ENCODE data around the gene TSPAN33.

The TSPAN33 gene

DNA sequence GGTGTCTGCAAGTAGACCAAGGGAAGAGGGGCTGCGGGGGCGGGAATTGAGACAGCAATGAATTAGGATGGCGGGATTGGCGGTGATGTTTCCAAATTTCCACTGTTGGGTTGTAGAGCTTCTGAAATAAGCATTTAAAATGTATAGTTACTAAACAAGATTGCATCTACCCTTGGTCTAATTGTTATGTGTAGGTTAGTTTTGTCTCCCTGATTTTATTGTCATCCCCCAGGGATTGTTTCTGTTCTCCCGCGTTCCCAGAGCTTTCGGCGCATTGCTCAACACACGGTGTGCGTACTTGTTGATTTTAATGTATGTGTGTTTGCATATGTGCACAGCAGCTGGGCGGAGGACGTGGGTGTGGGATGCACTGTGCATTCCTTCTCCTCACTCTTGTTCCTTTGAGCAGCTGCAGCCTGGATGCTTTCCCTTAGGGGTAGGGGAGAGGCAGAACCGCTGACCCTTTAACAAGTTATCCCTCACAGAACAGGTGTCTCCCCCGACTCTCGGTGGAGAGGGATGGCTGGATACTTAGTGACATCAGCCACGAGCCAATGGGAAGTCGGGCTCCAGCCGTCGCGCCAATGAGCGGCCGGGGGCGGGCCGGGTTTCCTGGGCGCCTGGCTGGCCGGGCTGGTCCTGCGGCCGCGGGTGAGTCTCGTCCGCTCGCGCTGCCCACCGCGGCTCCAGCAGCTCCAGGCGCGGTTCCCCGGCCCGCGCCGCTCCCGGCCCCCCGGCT lies at the start of gene TSPAN33:
TSPAN33 (plus strand) TSS at position 613 of the 739 bp plus-strand sequence. CDS start 274 bp downstream, outside the sequence.
- peak; percentile 88 for DNase-seq

- no peak for DNase-seq
These were observed 49.2 kb upstream of the TSPAN33 start for GRCh38 chr7:129095258-129095657.

- DNase-seq: no peak
These were observed 46.0 kb upstream of the TSPAN33 start for GRCh38 chr7:129098409-129099084.

- no peak for DNase-seq
These were observed 43.7 kb upstream of the TSPAN33 start for GRCh38 chr7:129100827-129101166.

DNA sequence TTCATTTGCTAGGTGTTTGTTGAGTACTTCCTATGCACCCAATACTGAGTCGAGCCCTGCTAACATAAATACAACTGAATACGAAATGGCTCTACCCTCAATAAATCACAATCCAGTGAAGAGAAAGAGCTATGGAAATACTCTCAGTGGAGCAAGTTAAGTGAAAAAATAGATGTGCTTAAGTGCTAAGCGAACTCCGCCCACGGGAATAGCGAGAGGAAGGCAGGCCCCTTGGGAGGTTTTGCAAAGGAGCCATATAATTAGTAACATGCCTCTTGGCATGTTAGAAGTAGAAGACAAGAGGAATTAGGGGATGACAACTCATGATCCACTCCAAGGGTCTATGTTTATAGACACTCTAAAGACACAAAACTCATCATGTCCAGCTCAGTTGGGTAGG lies 42.8 kb upstream of the TSPAN33 start:
- no peak for DNase-seq

- no peak for DNase-seq
These were observed 40.8 kb upstream of the TSPAN33 start for GRCh38 chr7:129103561-129104324.

DNA sequence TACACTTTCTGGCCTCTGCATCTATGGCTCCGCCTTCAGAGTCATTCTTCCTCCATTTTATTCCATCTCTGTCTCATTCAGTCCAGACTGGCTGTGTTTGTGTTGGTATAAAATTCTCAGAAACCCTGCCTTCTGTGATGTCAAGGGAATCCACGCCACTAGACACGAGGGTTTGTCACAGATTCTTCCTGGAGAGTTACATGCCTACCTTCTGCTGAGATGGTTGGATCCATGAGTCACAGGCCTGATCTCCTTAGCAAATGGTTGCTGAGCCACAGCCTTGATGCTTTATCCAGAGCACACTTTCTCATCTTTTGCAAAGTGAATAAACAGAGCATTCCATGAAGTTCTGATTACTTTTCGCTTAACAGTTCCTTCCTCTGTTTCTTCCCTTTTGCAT lies 35.9 kb upstream of the TSPAN33 start:
- DNase-seq: no peak

- DNase-seq: no peak
These were observed 34.1 kb upstream of the TSPAN33 start for GRCh38 chr7:129110258-129110981.

GRCh38 chr7:129110982-129111376 lies 33.5 kb upstream of the TSPAN33 start:
- DNase-seq: no peak

- DNase-seq: no peak
These were observed 28.8 kb upstream of the TSPAN33 start for GRCh38 chr7:129115676-129116075.

DNA sequence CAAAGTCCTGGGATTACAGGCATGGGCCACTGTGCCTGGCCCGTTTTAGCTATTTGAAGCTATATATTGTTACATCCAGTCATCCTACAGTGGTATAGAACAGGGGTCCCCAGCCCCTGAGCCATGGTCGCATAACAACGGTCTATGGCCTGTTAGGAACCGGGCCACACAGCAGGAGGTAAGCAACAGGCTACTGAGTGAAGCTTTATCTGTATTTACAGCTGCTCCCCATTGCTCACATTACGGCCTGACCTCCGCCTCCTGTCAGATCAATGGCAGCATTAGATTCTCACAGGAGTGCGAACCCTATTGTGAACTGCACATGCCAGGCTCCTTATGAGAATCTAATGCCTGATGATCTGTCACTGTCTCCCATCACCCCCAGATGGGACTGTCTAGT lies 26.3 kb upstream of the TSPAN33 start:
- DNase-seq: no peak

GRCh38 chr7:129118976-129119375 lies 25.5 kb upstream of the TSPAN33 start:
- no peak for DNase-seq

DNA sequence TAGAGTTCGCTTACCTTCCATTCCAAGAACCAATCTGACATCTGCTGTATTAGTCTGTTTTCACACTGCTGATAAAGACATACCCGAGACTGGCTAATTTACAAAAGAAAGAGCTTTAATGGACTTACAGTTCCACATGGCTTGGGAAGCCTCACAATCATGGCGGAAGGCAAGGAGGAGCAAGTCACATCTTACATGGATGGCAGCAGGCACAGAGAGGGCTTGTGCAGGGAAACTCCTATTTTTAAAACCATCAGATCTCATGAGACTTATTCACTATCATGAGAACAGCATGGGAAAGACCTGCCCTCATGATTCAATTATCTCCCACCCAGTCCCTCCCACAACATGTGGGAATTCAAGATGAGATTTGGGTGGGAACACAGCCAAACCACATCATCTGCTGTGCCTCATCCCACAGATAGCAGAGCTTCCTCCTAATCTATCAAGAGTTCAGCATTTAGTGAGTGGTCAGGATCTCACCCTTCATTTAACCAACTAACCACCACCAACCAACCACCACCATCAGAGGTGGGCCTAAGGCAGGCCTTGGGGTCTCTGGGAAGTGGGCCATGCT lies 22.9 kb upstream of the TSPAN33 start:
- peak; percentile 72 for DNase-seq

DNA sequence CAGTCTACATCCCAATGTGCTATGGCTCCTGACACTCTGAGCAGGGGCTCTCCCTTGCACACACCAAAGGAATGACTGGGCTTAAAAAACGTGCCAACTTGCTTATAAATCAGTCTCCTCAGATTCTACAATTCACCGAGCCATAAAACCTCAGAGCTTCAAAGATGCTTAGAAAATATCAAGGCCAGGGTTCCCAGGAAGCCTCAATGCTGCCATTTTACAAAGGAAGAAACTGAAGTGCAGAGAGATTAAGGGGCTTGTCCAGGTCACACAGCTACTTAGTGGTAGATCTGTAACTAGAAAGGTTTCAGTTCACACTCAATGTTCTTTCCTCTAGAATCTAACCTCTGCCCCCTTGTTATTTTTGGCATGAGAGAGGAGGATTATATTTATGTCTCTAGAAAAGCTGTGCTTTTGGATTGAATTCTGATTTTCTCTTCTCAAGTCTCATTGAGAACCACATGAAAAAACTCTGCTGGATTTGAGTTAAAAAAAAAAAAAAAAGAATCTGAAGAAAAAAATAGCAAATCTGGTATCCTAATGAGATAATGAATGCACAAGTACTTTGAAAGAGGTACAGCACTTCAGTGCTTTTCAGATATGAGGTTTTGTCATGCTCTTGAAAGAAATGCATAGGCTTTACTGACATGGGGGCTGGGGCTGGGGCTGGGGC lies 22.3 kb upstream of the TSPAN33 start:
- DNase-seq: no peak

DNA sequence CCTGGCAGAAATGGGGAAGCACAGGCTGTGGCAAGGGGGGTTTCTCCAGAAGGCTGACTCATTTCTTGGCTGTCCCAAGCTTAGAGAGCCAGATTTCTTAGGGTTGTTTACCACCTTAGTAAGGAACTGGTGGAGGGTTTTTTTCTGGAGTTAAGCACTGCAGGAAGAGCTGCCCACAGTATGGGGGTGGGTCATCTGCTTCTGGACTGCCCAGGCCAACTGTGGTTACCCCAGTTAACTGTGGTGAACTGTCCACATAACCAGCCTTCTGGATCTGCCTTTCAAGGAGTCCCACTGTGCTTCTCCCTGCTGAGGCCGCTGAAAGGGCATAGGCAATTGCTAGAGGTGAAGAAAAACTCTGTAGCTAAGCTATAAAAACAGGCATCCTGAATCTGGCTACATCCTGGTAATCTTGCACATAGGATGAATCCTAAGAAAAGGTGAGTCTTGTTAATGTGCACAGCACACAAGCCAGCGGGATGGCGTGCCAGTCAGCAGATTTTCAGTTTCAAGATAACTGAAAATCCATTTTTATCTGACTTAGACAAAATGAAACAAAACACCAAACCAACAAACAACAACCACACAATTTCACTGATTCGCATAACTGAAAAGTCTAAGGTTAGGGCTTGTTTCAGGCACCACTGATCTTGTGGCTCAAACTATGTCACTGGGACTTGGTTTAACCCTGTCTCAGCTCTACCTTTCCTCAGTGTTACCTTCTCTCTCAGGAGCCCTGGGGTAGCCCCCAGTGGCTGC lies 21.6 kb upstream of the TSPAN33 start:
- DNase-seq: peak; percentile 94

DNA sequence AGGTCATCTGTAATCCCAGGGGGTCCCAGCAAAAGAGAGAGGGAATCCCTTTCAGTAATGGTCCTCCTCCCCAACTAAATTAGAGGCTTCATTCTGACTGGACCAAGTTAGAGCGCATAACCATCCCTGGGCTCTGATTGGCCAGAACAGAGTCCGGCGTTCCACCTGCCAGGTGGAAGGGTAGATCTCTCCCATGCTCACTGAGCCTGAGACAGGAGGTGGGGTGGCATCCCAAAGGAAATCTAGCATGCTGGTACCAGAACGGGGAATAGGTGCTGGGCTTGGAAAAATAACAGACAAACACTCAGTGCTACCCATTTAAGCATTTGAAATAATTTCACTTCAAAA lies 21.0 kb upstream of the TSPAN33 start:
- no peak for DNase-seq

DNA sequence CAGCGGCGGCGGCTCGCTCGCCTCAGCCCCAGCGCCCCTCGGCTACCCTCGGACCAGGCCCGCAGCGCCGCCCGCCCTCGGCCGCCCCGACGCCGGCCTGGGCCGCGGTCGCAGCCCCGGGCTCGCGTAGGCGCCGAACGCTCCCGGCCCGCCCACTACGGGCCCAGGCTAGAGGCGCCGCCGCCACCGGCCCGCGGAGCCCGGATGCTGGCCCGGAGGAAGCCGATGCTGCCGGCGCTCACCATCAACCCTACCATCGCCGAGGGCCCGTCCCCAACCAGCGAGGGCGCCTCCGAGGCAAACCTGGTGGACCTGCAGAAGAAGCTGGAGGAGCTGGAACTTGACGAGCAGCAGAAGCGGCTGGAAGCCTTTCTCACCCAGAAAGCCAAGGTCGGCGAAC lies 18.2 kb upstream of the TSPAN33 start:
- DNase-seq: no peak

DNA sequence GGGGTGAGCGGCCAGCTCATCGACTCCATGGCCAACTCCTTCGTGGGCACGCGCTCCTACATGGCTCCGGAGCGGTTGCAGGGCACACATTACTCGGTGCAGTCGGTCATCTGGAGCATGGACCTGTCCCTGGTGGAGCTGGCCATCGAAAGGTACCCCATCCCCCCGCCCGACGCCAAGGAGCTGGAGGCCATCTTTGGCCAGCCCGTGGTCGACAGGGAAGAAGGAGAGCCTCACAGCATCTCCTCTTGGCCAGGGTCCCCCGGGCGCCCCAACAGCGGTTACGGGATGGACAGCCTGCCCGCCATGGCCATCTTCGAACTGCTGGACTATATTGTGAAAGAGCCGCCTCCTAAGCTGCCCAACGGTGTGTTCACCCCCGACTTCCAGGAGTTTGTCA lies 17.4 kb upstream of the TSPAN33 start:
- DNase-seq: no peak

- DNase-seq: no peak
These were observed 16.9 kb upstream of the TSPAN33 start for GRCh38 chr7:129127601-129128000.

DNA sequence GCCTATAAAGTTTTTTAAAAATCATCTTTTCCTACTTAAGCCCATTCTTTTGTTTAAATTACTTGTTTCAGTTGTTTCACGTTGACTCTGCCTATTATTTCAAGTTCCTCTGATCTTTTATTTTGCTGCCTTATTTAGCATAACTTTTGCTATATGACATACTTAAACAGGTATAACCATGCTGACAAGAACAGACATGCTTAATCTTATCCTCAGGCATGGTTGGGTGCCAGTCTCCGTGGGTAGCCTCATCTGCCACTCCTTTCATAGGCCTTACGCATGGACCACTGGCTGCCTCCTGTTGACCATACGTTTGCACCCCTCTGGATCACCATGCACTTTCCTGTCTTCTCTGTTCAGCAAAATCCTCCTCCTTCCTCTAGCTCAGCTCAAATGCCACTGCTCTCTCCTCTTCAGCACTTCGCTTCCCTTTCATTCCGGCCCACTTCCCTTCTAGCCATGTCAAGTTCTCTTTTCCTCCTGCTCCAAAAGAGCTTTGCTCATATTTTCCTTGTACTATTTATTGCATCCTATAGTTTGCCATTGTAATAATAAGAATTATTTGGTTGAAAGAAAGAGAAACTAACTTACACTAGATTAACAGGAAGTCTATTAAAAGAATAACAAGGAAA lies 10.0 kb upstream of the TSPAN33 start:
- peak; percentile 82 for DNase-seq

Measured in suppressor macrophage treated with lipopolysaccharide for 4 hours (primary cell).